GM12878 (cell line): ENCODE data around the gene NSUN7. TPM values are rescaled to one million over a fixed set of nuclear protein-coding genes. Genes with fewer than 3 reads are reported as not detected.

ENCODE experiments used
- ATAC-seq: fragments of 200-7000 bp; cut with Tn5 transposase; 3 replicates; pipeline ENCODE4 v1.9.1; 2020; ENCODE audit warnings: mild to moderate bottlenecking, moderate library complexity
- BruUV-seq: library from RNA; stranded (reverse); fragments of 400-500 nt; replicated peaks from 2 replicates; lab custom pipeline; 2021; lab: Mats Ljungman, UMichigan
- CTCF ChIA-PET: fragments of 300-600 bp; sonication (Branson Sonifier 250); formaldehyde crosslinking; extraction: SDS; loops from one replicate; lab custom pipeline; 2021; ENCODE audit warnings: inconsistent platforms; lab: Yijun Ruan, JAX
- POLR2A ChIA-PET: fragments of 350-600 bp; formaldehyde crosslinking; extraction: SDS; loops from one replicate; lab custom pipeline; 2021; ENCODE audit warnings: inconsistent platforms; lab: Charles Lee
- RAD21 ChIA-PET: fragments of 300-600 bp; sonication (Branson Sonifier 250); formaldehyde crosslinking; loops from one replicate; lab custom pipeline; 2023; ENCODE audit warnings: antibody characterized with exemption; ENCODE audit not compliant: unreplicated experiment; lab: Charles Lee
- SMC1A ChIA-PET: fragments of 300-600 bp; sonication (Branson Sonifier 250); formaldehyde crosslinking; loops from one replicate; lab custom pipeline; 2023; ENCODE audit not compliant: unreplicated experiment, uncharacterized antibody; lab: Charles Lee
- DNase-seq: peaks from one replicate; pipeline ENCODE4 v3.0.0-alpha.2; 2011; ENCODE audit warnings: low read depth, low spot score
- FAIRE-seq: peaks from 3 replicates; lab custom pipeline; 2011; peaks lifted over from hg19 to GRCh38; lab: Jason Lieb, UNC
- H2AFZ ChIP-seq: 2 replicates; pipeline ENCODE4 v1.6.0; 2011; ENCODE audit warnings: low read depth, low read length, control low read depth; ENCODE audit not compliant: control insufficient read depth
- H3K27ac ChIP-seq: 2 replicates; pipeline ENCODE4 v1.5.1; 2011; ENCODE audit warnings: control low read depth; ENCODE audit not compliant: control insufficient read depth, insufficient read depth
- H3K27me3 ChIP-seq, 2 experiments: replicated peaks in 1 of 2; 2 replicates each; pipeline versions ENCODE4 v1.6.0 to v1.6.1; 2011; ENCODE audit warnings: low read length in 1 of 2; ENCODE audit not compliant: control insufficient read depth in 2 of 2, insufficient read depth in 2 of 2
- H3K36me3 ChIP-seq, 2 experiments: 2 replicates each; pipeline ENCODE4 v1.5.1; 2011; ENCODE audit warnings: low read length in 1 of 2; ENCODE audit not compliant: control insufficient read depth in 2 of 2, insufficient read depth in 2 of 2
- H3K4me1 ChIP-seq: 2 replicates; pipeline ENCODE4 v1.6.1; 2011; ENCODE audit warnings: mild to moderate bottlenecking, low read length, moderate library complexity, mixed read lengths; ENCODE audit not compliant: control insufficient read depth, insufficient read depth
- H3K4me2 ChIP-seq: 2 replicates; pipeline ENCODE4 v1.6.0; 2011; ENCODE audit warnings: control low read depth; ENCODE audit not compliant: control insufficient read depth, insufficient read depth
- H3K4me3 ChIP-seq: fragments of 200-600 bp; sonication (generic); 2 replicates; pipeline ENCODE4 v1.5.1; 2016
- H3K79me2 ChIP-seq: 2 replicates; pipeline ENCODE4 v1.6.0; 2011; ENCODE audit warnings: low read length; ENCODE audit not compliant: control insufficient read depth, insufficient read depth
- H3K9ac ChIP-seq: 2 replicates; pipeline ENCODE4 v1.8.0; 2011; ENCODE audit warnings: low read length, control low read depth, mixed read lengths; ENCODE audit not compliant: control insufficient read depth, insufficient read depth
- H3K9me3 ChIP-seq: replicated peaks from 3 replicates; pipeline ENCODE4 v1.5.1; 2011; ENCODE audit warnings: mild to moderate bottlenecking, low read length; ENCODE audit not compliant: control insufficient read depth, insufficient read depth
- H4K20me1 ChIP-seq: 2 replicates; pipeline ENCODE4 v1.6.0; 2011; ENCODE audit not compliant: control insufficient read depth, insufficient read depth
- CBFB ChIP-seq: IDR thresholded peaks from 2 replicates; pipeline ENCODE4 v1.6.1; 2016; ENCODE audit warnings: antibody characterized with exemption, low read depth
- EZH2 ChIP-seq: IDR thresholded peaks from 2 replicates; pipeline ENCODE4 v1.6.1; 2012; ENCODE audit warnings: low read depth, mild to moderate bottlenecking, control low read depth, inconsistent platforms, low read length, borderline replicate concordance; ENCODE audit not compliant: control insufficient read depth
- FOS ChIP-seq: IDR thresholded peaks from 3 replicates; pipeline ENCODE4 v1.6.1; 2011; ENCODE audit warnings: borderline replicate concordance; ENCODE audit not compliant: insufficient read length; ENCODE audit errors: extremely low read depth
- GABPA ChIP-seq: IDR thresholded peaks from 2 replicates; pipeline ENCODE4 v1.6.1; 2014; ENCODE audit warnings: antibody characterized with exemption, low read depth, mild to moderate bottlenecking, inconsistent platforms
- IKZF2 ChIP-seq, 2 experiments: fragments of 450-650 bp; IDR thresholded peaks; 2 replicates each; pipeline ENCODE4 v1.6.1; 2017; ENCODE audit warnings: mild to moderate bottlenecking in 2 of 2, moderate library complexity in 2 of 2
- MEF2B ChIP-seq: fragments of 450-650 bp; IDR thresholded peaks from 2 replicates; pipeline ENCODE4 v1.6.1; 2018; ENCODE audit warnings: mild to moderate bottlenecking, moderate library complexity; ENCODE audit not compliant: partially characterized antibody, poor library complexity, severe bottlenecking
- MTA2 ChIP-seq: fragments of 450-650 bp; IDR thresholded peaks from 2 replicates; pipeline ENCODE4 v1.6.1; 2016; ENCODE audit warnings: low read depth, mild to moderate bottlenecking, moderate library complexity
- NRF1 ChIP-seq: conservative IDR thresholded peaks from 2 replicates; pipeline ENCODE4 v1.6.1; 2011; ENCODE audit warnings: mild to moderate bottlenecking, low read depth, low read length, improper control_type of control experiment
- RUNX3 ChIP-seq: IDR thresholded peaks from 2 replicates; pipeline ENCODE4 v1.6.1; 2012; ENCODE audit warnings: low read length, inconsistent platforms
- ZNF217 ChIP-seq: fragments of 450-650 bp; IDR thresholded peaks from 2 replicates; pipeline ENCODE4 v1.6.1; 2017; ENCODE audit warnings: antibody characterized with exemption, mild to moderate bottlenecking
- ZNF384 ChIP-seq: IDR thresholded peaks from 2 replicates; pipeline ENCODE4 v1.6.1; 2012; ENCODE audit warnings: low read depth, mild to moderate bottlenecking, low read length, improper control_type of control experiment, borderline replicate concordance
- WGBS: methylation state at CpG from one replicate; pipeline ENCODE4 v1.1.6; 2016; ENCODE audit warnings: low lambda C conversion rate; ENCODE audit not compliant: insufficient replicate concordance, insufficient coverage; ENCODE audit errors: missing lambda C conversion rate; 5-methylcytosine and 5-hydroxymethylcytosine counted together
- in situ Hi-C: fragments of 300-500 bp; cut with MboI; formaldehyde crosslinking; loops from 9 replicates; pipeline ENCODE4 v1.14.3; 2018; ENCODE audit warnings: mixed read lengths
- intact Hi-C: fragments of 100-400 bp; cut with micrococcal nuclease; formaldehyde crosslinking; loops from one replicate; pipeline ENCODE4 v1.14.2; 2022; ENCODE audit not compliant: unreplicated experiment
- polyA plus RNA-seq, 11 experiments: library from polyadenylated mRNA; depleted of rRNA in 4 of 11; unstranded in 6 of 11; stranded (reverse) in 5 of 11; fragments of >200 nt; fragmentation: Nextera tagmentation in 4 of 11; fragmentation: Illumina TruSeq in 1 of 11; extraction: Ambion mirVana in 4 of 11; extraction: Trizol in 1 of 11; gene quantifications; 1 replicate in 1 of 11; 2 replicates in 10 of 11; pipeline versions ENCODE4 v1.2.1 to v1.2.3, GENCODE V29; 2011 to 2016; ENCODE audit warnings: inconsistent platforms in 2 of 11, missing spikeins in 2 of 11, low read depth in 1 of 11
- total RNA-seq, 4 experiments: library from RNA; depleted of rRNA in 3 of 4; stranded (reverse); fragments of >200 nt in 3 of 4; fragmentation: Illumina TruSeq in 1 of 4; extraction: Trizol in 1 of 4; gene quantifications; 2 replicates each; pipeline versions ENCODE4 v1.2.1 to v1.2.3, GENCODE V29; 2013 to 2021
- TF ChIP-seq, protein P1 (sequence below): IDR thresholded peaks from 2 replicates; pipeline ENCODE4 v1.6.1; 2012; ENCODE audit warnings: low read depth, low read length, improper control_type of control experiment
- TF ChIP-seq, protein P2 (sequence below): fragments of 450-650 bp; IDR thresholded peaks from 2 replicates; pipeline ENCODE4 v1.6.1; 2017; ENCODE audit warnings: antibody characterized with exemption, mild to moderate bottlenecking, moderate library complexity
- TF ChIP-seq, protein P3 (sequence below): IDR thresholded peaks from 2 replicates; pipeline ENCODE4 v1.6.1; 2011; ENCODE audit warnings: low read depth, low read length, improper control_type of control experiment, borderline replicate concordance
- TF ChIP-seq, protein P4 (sequence below): fragments of 450-650 bp; IDR thresholded peaks from 2 replicates; pipeline ENCODE4 v1.6.1; 2016; ENCODE audit warnings: mild to moderate bottlenecking, moderate library complexity, borderline replicate concordance

The NSUN7 gene
- total and polyA plus RNA-seq, 10 of the 15 experiments (the other 5 are each of a cell fraction or from before 2014, with no cell fraction given) = 0.02 to 0.21 (median 0.15) TPM; not detected in 3

DNA sequence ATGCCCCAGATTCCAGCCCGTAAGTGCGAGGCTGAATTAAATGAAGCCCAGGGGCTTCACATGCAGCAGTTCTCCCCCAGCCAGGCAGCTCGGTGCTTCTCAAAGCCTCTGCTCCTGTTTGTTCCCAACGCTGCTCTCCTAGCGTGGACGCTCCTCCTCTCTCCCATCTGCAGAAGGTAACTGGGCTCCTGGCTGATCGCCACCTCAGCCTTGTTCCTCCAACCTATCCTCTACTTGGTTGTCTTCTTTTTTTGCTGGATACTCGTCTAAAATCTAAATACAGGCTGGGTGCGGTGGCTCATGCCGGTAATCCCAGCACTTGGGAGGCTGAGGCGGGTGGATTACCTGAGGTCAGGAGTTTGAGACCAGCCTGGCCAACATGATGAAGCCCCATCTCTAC, 70.3 kb downstream of the NSUN7 start:
- Histone ChIP-seq H3K4me1 (0 out of 2 replicates have a peak, but pooled peaks cover under 1% of the 10 kb centered on the region), H3K27me3 (no peaks in the 10 kb centered on the region), H3K9ac (no peak overlapping the region), H3K79me2 (no peaks in the 10 kb centered on the region), H3K4me3 (no peak overlapping the region), H3K27ac (no peak overlapping the region), H3K9me3 (no peaks in the 10 kb centered on the region), H3K4me2 (no peak overlapping the region), H3K36me3 (no peaks in the 10 kb centered on the region; a peak in 1 of 4 replicates), H4K20me1 (no peaks in the 10 kb centered on the region), H2AFZ (no peak overlapping the region)
- ChIA-PET RAD21 (no interaction called here), POLR2A (no interaction called here), CTCF (interaction anchor here (1.4 kb wide), 1 partner anchor 20 kb away, joined by 5 read pairs; no protein-coding TSS in a partner anchor), SMC1A (interaction anchor here (0.9 to 1.4 kb wide), 3 partner anchors 10 to 35 kb away, joined by 3 read pairs; no protein-coding TSS in a partner anchor)
- ATAC-seq (no peak), FAIRE-seq (no peak), DNase-seq (no peak)
- WGBS = 89% methylated on average over 11 of the region's 11 CpGs
- no TSS peak for BruUV-seq
- in situ Hi-C loops = no loop called here
- intact Hi-C loops = no loop called here
- TF ChIP-seq EZH2 (no peak), GABPA (no peak), CBFB (no peak), MEF2B (no peak), ZNF384 (no peak), ZNF217 (no peak), MTA2 (no peak), NRF1 (no peak), FOS (no peak), IKZF2 (IDR thresholded peaks at IDR 0.05) (no peak), RUNX3 (no peak)
- TF ChIP-seq, protein P1, sequence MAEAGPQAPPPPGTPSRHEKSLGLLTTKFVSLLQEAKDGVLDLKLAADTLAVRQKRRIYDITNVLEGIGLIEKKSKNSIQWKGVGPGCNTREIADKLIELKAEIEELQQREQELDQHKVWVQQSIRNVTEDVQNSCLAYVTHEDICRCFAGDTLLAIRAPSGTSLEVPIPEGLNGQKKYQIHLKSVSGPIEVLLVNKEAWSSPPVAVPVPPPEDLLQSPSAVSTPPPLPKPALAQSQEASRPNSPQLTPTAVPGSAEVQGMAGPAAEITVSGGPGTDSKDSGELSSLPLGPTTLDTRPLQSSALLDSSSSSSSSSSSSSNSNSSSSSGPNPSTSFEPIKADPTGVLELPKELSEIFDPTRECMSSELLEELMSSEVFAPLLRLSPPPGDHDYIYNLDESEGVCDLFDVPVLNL = no peak
- TF ChIP-seq, protein P2, sequence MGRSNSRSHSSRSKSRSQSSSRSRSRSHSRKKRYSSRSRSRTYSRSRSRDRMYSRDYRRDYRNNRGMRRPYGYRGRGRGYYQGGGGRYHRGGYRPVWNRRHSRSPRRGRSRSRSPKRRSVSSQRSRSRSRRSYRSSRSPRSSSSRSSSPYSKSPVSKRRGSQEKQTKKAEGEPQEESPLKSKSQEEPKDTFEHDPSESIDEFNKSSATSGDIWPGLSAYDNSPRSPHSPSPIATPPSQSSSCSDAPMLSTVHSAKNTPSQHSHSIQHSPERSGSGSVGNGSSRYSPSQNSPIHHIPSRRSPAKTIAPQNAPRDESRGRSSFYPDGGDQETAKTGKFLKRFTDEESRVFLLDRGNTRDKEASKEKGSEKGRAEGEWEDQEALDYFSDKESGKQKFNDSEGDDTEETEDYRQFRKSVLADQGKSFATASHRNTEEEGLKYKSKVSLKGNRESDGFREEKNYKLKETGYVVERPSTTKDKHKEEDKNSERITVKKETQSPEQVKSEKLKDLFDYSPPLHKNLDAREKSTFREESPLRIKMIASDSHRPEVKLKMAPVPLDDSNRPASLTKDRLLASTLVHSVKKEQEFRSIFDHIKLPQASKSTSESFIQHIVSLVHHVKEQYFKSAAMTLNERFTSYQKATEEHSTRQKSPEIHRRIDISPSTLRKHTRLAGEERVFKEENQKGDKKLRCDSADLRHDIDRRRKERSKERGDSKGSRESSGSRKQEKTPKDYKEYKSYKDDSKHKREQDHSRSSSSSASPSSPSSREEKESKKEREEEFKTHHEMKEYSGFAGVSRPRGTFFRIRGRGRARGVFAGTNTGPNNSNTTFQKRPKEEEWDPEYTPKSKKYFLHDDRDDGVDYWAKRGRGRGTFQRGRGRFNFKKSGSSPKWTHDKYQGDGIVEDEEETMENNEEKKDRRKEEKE = no peak
- TF ChIP-seq, protein P3, sequence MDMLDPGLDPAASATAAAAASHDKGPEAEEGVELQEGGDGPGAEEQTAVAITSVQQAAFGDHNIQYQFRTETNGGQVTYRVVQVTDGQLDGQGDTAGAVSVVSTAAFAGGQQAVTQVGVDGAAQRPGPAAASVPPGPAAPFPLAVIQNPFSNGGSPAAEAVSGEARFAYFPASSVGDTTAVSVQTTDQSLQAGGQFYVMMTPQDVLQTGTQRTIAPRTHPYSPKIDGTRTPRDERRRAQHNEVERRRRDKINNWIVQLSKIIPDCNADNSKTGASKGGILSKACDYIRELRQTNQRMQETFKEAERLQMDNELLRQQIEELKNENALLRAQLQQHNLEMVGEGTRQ = no peak
- TF ChIP-seq, protein P4, sequence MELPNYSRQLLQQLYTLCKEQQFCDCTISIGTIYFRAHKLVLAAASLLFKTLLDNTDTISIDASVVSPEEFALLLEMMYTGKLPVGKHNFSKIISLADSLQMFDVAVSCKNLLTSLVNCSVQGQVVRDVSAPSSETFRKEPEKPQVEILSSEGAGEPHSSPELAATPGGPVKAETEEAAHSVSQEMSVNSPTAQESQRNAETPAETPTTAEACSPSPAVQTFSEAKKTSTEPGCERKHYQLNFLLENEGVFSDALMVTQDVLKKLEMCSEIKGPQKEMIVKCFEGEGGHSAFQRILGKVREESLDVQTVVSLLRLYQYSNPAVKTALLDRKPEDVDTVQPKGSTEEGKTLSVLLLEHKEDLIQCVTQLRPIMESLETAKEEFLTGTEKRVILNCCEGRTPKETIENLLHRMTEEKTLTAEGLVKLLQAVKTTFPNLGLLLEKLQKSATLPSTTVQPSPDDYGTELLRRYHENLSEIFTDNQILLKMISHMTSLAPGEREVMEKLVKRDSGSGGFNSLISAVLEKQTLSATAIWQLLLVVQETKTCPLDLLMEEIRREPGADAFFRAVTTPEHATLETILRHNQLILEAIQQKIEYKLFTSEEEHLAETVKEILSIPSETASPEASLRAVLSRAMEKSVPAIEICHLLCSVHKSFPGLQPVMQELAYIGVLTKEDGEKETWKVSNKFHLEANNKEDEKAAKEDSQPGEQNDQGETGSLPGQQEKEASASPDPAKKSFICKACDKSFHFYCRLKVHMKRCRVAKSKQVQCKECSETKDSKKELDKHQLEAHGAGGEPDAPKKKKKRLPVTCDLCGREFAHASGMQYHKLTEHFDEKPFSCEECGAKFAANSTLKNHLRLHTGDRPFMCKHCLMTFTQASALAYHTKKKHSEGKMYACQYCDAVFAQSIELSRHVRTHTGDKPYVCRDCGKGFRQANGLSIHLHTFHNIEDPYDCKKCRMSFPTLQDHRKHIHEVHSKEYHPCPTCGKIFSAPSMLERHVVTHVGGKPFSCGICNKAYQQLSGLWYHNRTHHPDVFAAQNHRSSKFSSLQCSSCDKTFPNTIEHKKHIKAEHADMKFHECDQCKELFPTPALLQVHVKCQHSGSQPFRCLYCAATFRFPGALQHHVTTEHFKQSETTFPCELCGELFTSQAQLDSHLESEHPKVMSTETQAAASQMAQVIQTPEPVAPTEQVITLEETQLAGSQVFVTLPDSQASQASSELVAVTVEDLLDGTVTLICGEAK = no peak
